BLaER1 treated with 17β-estradiol and CSF1 and Interleukin-3, amounts not matched to agents 10 nM and 100 nM (cell line): Measurements from ENCODE around the gene SYT8.
A peak's percentile ranks its signal among the peaks of the same experiment; 100 is the strongest.

Source experiments
- H3K27ac ChIP-seq, 11 experiments: shearing (Covaris generic); formaldehyde crosslinking; 2 replicates each; pipeline ENCODE4 v1.8.1; 2022
- H3K27me3 ChIP-seq, 11 experiments: shearing (Covaris generic); formaldehyde crosslinking; 2 replicates each; pipeline ENCODE4 v1.8.1; 2022
- H3K36me3 ChIP-seq, 11 experiments: shearing (Covaris generic); formaldehyde crosslinking; 2 replicates each; pipeline ENCODE4 v1.8.1; 2022
- H3K4me1 ChIP-seq, 10 experiments: shearing (Covaris generic); formaldehyde crosslinking; 2 replicates each; pipeline ENCODE4 v1.8.1; 2022
- H3K4me2 ChIP-seq, 11 experiments: shearing (Covaris generic); formaldehyde crosslinking; 2 replicates each; pipeline ENCODE4 v1.8.1; 2022
- H3K4me3 ChIP-seq, 10 experiments: shearing (Covaris generic); formaldehyde crosslinking; 2 replicates each; pipeline ENCODE4 v1.8.1; 2022
- H3K9ac ChIP-seq, 11 experiments: shearing (Covaris generic); formaldehyde crosslinking; 2 replicates each; pipeline ENCODE4 v1.8.1; 2022
- H3K9me3 ChIP-seq, 11 experiments: shearing (Covaris generic); formaldehyde crosslinking; replicated peaks in 1 of 11; 2 replicates each; pipeline ENCODE4 v1.8.1; 2022
- H4K20me1 ChIP-seq, 11 experiments: shearing (Covaris generic); formaldehyde crosslinking; 2 replicates each; pipeline ENCODE4 v1.8.1; 2022
- Cebpa-rat ChIP-seq, 11 experiments: shearing (Covaris generic); IDR thresholded peaks; 2 replicates each; pipeline ENCODE4 v1.8.1; 2022

The SYT8 gene

GRCh38 chr11:1822648-1823375 is 12.0 kb upstream of the SYT8 start:
- H3K4me2 ChIP-seq, result no peak overlapping the region
- H3K27me3 ChIP-seq, result no peaks in the 10 kb centered on the region
- no peak overlapping the region for H3K4me3 ChIP-seq
- no peak for TF ChIP-seq Cebpa-rat (IDR thresholded peaks at IDR 0.05)
- H3K9me3 ChIP-seq, result peaks cover 9 to 28% (median 19%) of the 10 kb centered on the region in 11 experiments
- H3K4me1 ChIP-seq, result peaks cover 0 to 10% (median 0%) of the 10 kb centered on the region in 10 experiments; a peak in 3 of 20 replicates
- H3K36me3 ChIP-seq, result 0 out of 22 replicates have a peak, but pooled peaks cover 0 to 7% (median 0%) of the 10 kb centered on the region in 11 experiments
- H3K27ac ChIP-seq, result no peak overlapping the region
- no peak overlapping the region for H3K9ac ChIP-seq
- no peaks in the 10 kb centered on the region for H4K20me1 ChIP-seq

GRCh38 chr11:1823376-1824220 is 11.2 kb upstream of the SYT8 start:
- H3K9ac ChIP-seq, result no peak overlapping the region
- peaks cover 0 to 12% (median 5%) of the 10 kb centered on the region in 10 experiments; a peak in 11 of 20 replicates for H3K4me1 ChIP-seq

GRCh38 chr11:1824221-1825038 is 10.4 kb upstream of the SYT8 start:
- H3K4me2 ChIP-seq, result no peak overlapping the region
- H3K9me3 ChIP-seq, result peaks cover under 1 to 14% (median 2%) of the 10 kb centered on the region in 11 experiments; a peak in 15 of 22 replicates
- H3K27me3 ChIP-seq, result 0 out of 22 replicates have a peak, but pooled peaks cover 0 to 5% (median 0%) of the 10 kb centered on the region in 11 experiments
- no peak for TF ChIP-seq Cebpa-rat (IDR thresholded peaks at IDR 0.05)
- no peak overlapping the region for H3K9ac ChIP-seq
- H3K27ac ChIP-seq, result no peak overlapping the region
- H4K20me1 ChIP-seq, result no peaks in the 10 kb centered on the region; a peak in 1 of 22 replicates
- H3K36me3 ChIP-seq, result no peaks in the 10 kb centered on the region
- no peak overlapping the region for H3K4me3 ChIP-seq
- H3K4me1 ChIP-seq, result peaks cover 4 to 21% (median 13%) of the 10 kb centered on the region in 10 experiments; a peak in 18 of 20 replicates

More at GRCh38 chr11:1823376-1824220, 11.2 kb upstream of the SYT8 start:
- Histone ChIP-seq H3K4me3 (no peak overlapping the region), H4K20me1 (no peaks in the 10 kb centered on the region), H3K9me3 (peaks cover 9 to 22% (median 11%) of the 10 kb centered on the region in 11 experiments), H3K4me2 (no peak overlapping the region), H3K27ac (no peak overlapping the region), H3K36me3 (0 out of 22 replicates have a peak, but pooled peaks cover 0 to 7% (median 0%) of the 10 kb centered on the region in 11 experiments), H3K27me3 (0 out of 22 replicates have a peak, but pooled peaks cover 0 to 5% (median 0%) of the 10 kb centered on the region in 11 experiments)
- TF ChIP-seq Cebpa-rat (IDR thresholded peaks at IDR 0.05), result no peak

- H3K4me3 ChIP-seq, result no peak overlapping the region
- no peaks in the 10 kb centered on the region; a peak in 2 of 22 replicates for H4K20me1 ChIP-seq
- H3K9ac ChIP-seq, result no peak overlapping the region; a peak in 1 of 22 replicates
- H3K4me1 ChIP-seq, result peaks cover 9 to 28% (median 21%) of the 10 kb centered on the region in 10 experiments
- no peak overlapping the region for H3K27ac ChIP-seq
- no peak for TF ChIP-seq Cebpa-rat (IDR thresholded peaks at IDR 0.05)
- peak overlapping the region in 1 of 11 experiments; percentile 40; a peak in 2 of 22 replicates for H3K4me2 ChIP-seq
- H3K27me3 ChIP-seq, result peaks cover 0 to 9% (median 0%) of the 10 kb centered on the region in 11 experiments; a peak in 1 of 22 replicates
- peaks cover 0 to 6% (median 0%) of the 10 kb centered on the region in 11 experiments; a peak in 2 of 22 replicates for H3K9me3 ChIP-seq
- H3K36me3 ChIP-seq, result no peaks in the 10 kb centered on the region
Observed at GRCh38 chr11:1825039-1825740, 9.6 kb upstream of the SYT8 start.

- Histone ChIP-seq H3K27me3 (peaks cover 0 to 16% (median 0%) of the 10 kb centered on the region in 11 experiments; a peak in 2 of 22 replicates), H3K4me1 (peaks cover 17 to 36% (median 28%) of the 10 kb centered on the region in 10 experiments), H3K9ac (no peak overlapping the region), H3K4me3 (no peak overlapping the region), H3K27ac (no peak overlapping the region), H4K20me1 (no peaks in the 10 kb centered on the region; a peak in 2 of 22 replicates), H3K36me3 (no peaks in the 10 kb centered on the region), H3K4me2 (no peak overlapping the region), H3K9me3 (no peaks in the 10 kb centered on the region; a peak in 1 of 22 replicates)
- no peak for TF ChIP-seq Cebpa-rat (IDR thresholded peaks at IDR 0.05)
Observed at GRCh38 chr11:1825785-1826451, 8.9 kb upstream of the SYT8 start.

GRCh38 chr11:1826552-1827094 is 8.2 kb upstream of the SYT8 start:
- TF ChIP-seq Cebpa-rat (IDR thresholded peaks at IDR 0.05), result no peak
- Histone ChIP-seq H3K9me3 (no peaks in the 10 kb centered on the region), H3K4me1 (peaks cover 23 to 43% (median 35%) of the 10 kb centered on the region in 10 experiments), H3K9ac (no peak overlapping the region), H3K27me3 (peaks cover 0 to 17% (median 0%) of the 10 kb centered on the region in 11 experiments; a peak in 3 of 22 replicates), H3K36me3 (no peaks in the 10 kb centered on the region), H3K4me3 (no peak overlapping the region), H3K4me2 (peak overlapping the region in 1 of 11 experiments; percentile 33; a peak in 1 of 22 replicates), H4K20me1 (no peaks in the 10 kb centered on the region; a peak in 2 of 22 replicates), H3K27ac (no peak overlapping the region)

- H3K4me2 ChIP-seq, result peak overlapping the region in 1 of 11 experiments; percentile 33; a peak in 1 of 22 replicates
Observed at GRCh38 chr11:1827095-1827813, 7.5 kb upstream of the SYT8 start.

More at GRCh38 chr11:1827095-1827813, 7.5 kb upstream of the SYT8 start:
- H4K20me1 ChIP-seq, result no peaks in the 10 kb centered on the region; a peak in 2 of 22 replicates
- peaks cover 0 to 17% (median 0%) of the 10 kb centered on the region in 11 experiments; a peak in 3 of 22 replicates for H3K27me3 ChIP-seq
- no peaks in the 10 kb centered on the region for H3K36me3 ChIP-seq
- H3K4me1 ChIP-seq, result peaks cover 29 to 49% (median 41%) of the 10 kb centered on the region in 10 experiments
- H3K9ac ChIP-seq, result no peak overlapping the region
- H3K9me3 ChIP-seq, result no peaks in the 10 kb centered on the region
- no peak for TF ChIP-seq Cebpa-rat (IDR thresholded peaks at IDR 0.05)
- no peak overlapping the region for H3K4me3 ChIP-seq
- no peak overlapping the region for H3K27ac ChIP-seq
